ENCODE results near the gene ATP2A2.
"Not testable (repeated sequence)": the region's sequence is repeated elsewhere in the genome, so short reads cannot be mapped to it uniquely, and the experiment has no call there.

Gene ATP2A2

GRCh38 chr12:110301065-110301806, 20.2 kb downstream of the ATP2A2 start:
- DNase-seq: no peak

GRCh38 chr12:110304061-110304551, 23.1 kb downstream of the ATP2A2 start:
- no peak for DNase-seq

GRCh38 chr12:110307372-110307771, 26.3 kb downstream of the ATP2A2 start:
- no peak for DNase-seq

- DNase-seq: no peak
Observed at GRCh38 chr12:110310763-110311162, 29.7 kb downstream of the ATP2A2 start.

GRCh38 chr12:110311903-110312302, 30.9 kb downstream of the ATP2A2 start:
- no peak for DNase-seq

GRCh38 chr12:110312581-110313360, 31.7 kb downstream of the ATP2A2 start:
- DNase-seq: no peak

- DNase-seq: no peak
Observed at GRCh38 chr12:110314308-110314707, 33.3 kb downstream of the ATP2A2 start.

- no peak for DNase-seq
Observed at GRCh38 chr12:110316861-110317260, 35.8 kb downstream of the ATP2A2 start.

- no peak for DNase-seq
Observed at GRCh38 chr12:110317911-110318310, 36.9 kb downstream of the ATP2A2 start.

GRCh38 chr12:110320550-110320949, 39.5 kb downstream of the ATP2A2 start:
- no peak for DNase-seq

- no peak for DNase-seq
Observed at GRCh38 chr12:110329710-110330109, 48.7 kb downstream of the ATP2A2 start.

GRCh38 chr12:110330124-110330523, 49.1 kb downstream of the ATP2A2 start:
- no peak for DNase-seq

- DNase-seq: no peak
Observed at GRCh38 chr12:110330544-110330943, 49.5 kb downstream of the ATP2A2 start.

- DNase-seq: no peak
Observed at GRCh38 chr12:110333201-110333600, 52.2 kb downstream of the ATP2A2 start.

- DNase-seq: no peak
Observed at GRCh38 chr12:110335481-110336045, 54.5 kb downstream of the ATP2A2 start.

GRCh38 chr12:110337912-110338710, 57.1 kb downstream of the ATP2A2 start:
- DNase-seq: no peak

GRCh38 chr12:110338754-110339153, 57.7 kb downstream of the ATP2A2 start:
- DNase-seq: no peak

GRCh38 chr12:110339184-110339952, 58.3 kb downstream of the ATP2A2 start:
- no peak for DNase-seq

- DNase-seq: not testable (repeated sequence)
Observed at GRCh38 chr12:110340261-110340660, 59.2 kb downstream of the ATP2A2 start.

GRCh38 chr12:110340706-110341105, 59.7 kb downstream of the ATP2A2 start:
- no peak for DNase-seq

- no peak for DNase-seq
Observed at GRCh38 chr12:110342157-110342556, 61.1 kb downstream of the ATP2A2 start.

- no peak for DNase-seq
Observed at GRCh38 chr12:110343114-110343513, 62.1 kb downstream of the ATP2A2 start.

Data from activated CD8-positive, alpha-beta memory T cell treated with anti-CD3 and anti-CD28 coated beads, Interleukin-2, amount 50 U/mL, for 4 hours (primary cell).